HG03520 (cell line): ENCODE data around the gene MUC7.
"Not testable (repeated sequence)": the region's sequence is repeated elsewhere in the genome, so short reads cannot be mapped to it uniquely, and the experiment has no call there.

Source experiments
- ATAC-seq: cut with Tn5 transposase; IDR thresholded peaks from one replicate; pipeline ENCODE4 v1.9.1; 2021; ENCODE audit warnings: mild to moderate bottlenecking, moderate library complexity; ENCODE audit not compliant: unreplicated experiment

MUC7 gene

GRCh38 chr4:70471897-70472296 is at the start of gene MUC7:
Gene MUC7 (plus strand): TSS chr4:70472197. CDS start chr4:70474022, 1,825 bp downstream.
- ATAC-seq, result no peak

GRCh38 chr4:70425306-70425705 is 46.7 kb upstream of the MUC7 start:
- ATAC-seq, result no peak

- no peak for ATAC-seq
Observed at GRCh38 chr4:70426789-70427188, 45.2 kb upstream of the MUC7 start.

DNA sequence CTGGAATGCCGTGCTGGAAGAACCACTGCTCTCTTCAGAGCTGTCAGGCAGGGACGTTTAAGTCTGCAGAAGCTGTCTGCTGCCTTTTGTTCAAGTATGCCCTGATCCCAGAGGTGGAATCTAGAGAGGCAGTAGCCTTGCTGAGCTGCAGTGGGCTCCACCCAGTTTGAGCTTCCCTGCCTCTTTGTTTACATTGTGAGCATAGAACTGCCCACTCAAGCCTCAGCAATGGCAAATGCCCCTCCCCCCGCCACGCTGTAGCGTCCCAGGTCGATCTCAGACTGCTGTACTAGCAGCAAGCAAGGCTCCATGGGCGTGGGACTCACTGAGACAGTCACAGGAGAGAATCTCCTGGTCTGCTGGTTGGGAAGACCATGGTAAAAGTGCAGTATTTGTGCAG is 34.8 kb upstream of the MUC7 start:
- ATAC-seq, result no peak

DNA sequence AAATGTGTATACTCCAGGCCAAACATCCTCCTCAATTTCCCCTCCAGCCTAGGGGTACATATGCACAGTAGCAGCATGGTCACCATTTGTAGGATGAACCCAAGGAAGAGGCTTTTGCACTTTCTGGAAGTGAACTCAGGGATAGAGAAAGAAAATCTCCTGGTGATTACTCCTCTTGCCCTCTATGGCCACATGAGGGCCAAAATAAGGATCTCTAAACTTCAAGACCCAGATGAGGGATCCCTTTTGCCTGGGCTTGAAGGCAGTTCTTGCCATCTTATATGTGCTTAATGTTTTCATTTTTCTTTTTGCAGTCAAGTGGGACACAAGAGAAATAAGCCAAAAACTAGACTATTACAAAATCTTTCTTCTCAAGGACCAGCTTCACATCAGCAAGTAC is 29.5 kb upstream of the MUC7 start:
- ATAC-seq, result no peak

GRCh38 chr4:70443329-70443728 is 28.7 kb upstream of the MUC7 start:
- ATAC-seq, result no peak

GRCh38 chr4:70449220-70449619 is 22.8 kb upstream of the MUC7 start:
- ATAC-seq, result peak; percentile 73

GRCh38 chr4:70452946-70453345 is 19.1 kb upstream of the MUC7 start:
- no peak for ATAC-seq

DNA sequence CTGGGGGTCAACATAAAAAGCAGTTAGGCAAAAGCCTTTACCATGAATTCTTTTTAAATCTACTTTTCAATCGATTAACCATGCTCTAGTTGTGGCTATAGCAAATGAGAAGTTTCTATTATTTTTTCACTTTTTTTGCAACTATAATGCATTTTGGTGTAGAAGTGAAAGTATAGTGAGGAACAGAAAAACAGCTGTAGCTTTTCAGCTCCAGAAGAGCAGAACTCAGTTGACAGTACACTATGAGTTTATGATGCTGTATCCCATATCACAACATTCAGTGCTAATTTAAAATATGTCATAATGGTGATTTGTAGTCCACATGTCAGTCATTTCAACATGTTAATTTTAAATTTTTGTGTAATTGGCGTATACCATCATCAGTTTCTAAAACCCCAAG is 8.7 kb upstream of the MUC7 start:
- no peak for ATAC-seq

DNA sequence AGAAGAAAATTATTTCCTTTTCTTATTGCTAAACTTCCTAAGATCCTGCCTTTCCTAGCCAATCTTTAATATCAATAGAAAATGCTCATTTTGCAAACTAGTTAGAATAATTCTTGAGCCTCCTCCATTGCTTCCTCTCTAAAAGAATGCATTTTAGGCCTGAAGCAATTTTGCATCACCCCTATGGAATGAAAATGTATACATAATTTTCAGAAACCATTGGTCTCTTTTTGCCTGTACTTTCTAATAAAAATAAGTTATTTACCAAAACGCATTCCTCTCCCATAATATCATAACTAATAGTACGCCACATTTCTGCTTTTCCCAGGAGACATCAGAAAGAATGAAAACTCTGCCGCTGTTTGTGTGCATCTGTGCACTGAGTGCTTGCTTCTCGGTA is 1.7 kb downstream of the MUC7 start:
- ATAC-seq, result no peak

DNA sequence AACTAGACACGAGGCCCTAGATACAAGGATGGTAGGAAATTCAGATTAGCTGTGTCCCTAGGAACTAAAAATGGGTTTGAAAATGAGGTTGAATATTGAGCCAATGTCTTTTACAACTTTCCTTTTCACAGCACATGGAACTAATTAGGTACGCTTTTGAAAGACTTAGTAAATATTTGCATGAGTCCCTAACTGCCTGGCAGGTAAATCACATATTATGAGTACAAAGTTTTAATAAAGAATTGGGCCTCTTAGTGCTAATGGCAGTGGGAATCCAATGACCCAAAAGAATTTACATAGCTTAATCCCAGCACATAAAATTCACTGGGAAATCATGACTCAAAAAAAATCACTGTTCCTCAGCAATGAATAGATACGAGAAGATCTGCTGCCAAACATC is 16.8 kb downstream of the MUC7 start:
- no peak for ATAC-seq

GRCh38 chr4:70496231-70496630 is 24.2 kb downstream of the MUC7 start:
- ATAC-seq, result no peak

GRCh38 chr4:70501838-70502237 is 29.8 kb downstream of the MUC7 start:
- not testable (repeated sequence) for ATAC-seq

- ATAC-seq, result no peak
Observed at GRCh38 chr4:70504733-70505132, 32.7 kb downstream of the MUC7 start.

DNA sequence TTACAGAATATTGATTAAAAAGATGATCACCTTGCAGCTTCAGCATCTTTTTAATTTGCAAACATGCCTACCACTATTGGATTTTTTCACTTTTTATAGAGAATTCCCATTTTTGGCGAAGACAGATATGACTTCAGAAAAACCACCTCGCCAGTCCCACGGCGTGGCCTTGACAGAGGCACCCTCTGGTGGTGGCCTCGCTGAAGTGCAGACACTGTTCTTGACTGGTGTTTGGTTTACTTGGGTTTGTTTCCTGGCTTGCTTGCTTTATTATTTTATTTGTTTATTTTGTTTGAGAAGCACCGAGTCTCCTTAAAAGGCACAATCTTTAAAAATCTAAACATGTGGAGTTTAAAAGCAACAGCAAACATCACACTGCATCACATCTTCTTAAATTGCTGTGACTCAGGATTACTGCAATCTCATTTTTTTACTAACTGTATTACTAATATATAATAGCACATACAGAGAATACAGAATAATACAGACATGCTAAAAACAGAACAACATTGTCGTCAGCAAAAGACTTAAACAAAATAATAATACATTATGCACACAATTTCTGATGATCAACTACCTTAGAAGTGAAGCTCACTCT is 33.3 kb downstream of the MUC7 start:
- ATAC-seq, result peak; percentile 96

DNA sequence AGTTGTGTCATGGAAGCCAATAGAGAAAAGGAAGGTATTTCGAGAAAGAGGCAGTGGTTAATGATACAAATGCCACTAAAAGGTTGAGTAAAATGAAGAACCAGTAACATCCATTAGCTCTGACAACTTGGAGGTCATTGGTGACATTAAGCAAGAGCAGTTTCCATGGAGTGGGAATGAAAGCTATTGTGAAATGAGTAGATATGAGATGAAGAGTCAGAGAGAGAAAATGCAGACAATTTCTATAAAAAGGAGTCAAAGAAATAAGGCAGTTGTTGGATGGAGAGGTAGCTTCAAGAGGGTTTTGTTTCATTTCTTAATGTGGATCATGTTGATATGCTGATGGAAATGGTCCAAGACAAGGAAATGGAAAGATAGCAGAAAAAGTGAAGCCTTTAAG is 36.8 kb downstream of the MUC7 start:
- no peak for ATAC-seq

DNA sequence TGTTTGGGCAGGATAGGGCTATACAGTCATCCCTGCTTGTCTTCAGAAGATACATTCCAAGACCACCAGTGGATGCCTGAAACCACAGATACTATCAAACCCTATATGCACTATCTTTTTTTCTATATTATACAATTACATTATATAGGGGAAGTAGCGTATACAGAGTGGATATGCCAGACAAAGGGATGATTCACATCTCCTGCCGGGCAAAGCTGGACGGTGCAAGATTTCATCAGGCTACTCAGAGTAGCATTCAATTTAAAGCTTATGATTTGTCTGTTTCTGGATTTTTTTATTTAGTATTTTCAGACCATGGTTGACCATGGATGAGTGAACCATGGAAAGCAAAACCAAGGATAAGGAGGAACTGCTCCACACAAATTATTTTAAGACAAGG is 39.4 kb downstream of the MUC7 start:
- ATAC-seq, result no peak

DNA sequence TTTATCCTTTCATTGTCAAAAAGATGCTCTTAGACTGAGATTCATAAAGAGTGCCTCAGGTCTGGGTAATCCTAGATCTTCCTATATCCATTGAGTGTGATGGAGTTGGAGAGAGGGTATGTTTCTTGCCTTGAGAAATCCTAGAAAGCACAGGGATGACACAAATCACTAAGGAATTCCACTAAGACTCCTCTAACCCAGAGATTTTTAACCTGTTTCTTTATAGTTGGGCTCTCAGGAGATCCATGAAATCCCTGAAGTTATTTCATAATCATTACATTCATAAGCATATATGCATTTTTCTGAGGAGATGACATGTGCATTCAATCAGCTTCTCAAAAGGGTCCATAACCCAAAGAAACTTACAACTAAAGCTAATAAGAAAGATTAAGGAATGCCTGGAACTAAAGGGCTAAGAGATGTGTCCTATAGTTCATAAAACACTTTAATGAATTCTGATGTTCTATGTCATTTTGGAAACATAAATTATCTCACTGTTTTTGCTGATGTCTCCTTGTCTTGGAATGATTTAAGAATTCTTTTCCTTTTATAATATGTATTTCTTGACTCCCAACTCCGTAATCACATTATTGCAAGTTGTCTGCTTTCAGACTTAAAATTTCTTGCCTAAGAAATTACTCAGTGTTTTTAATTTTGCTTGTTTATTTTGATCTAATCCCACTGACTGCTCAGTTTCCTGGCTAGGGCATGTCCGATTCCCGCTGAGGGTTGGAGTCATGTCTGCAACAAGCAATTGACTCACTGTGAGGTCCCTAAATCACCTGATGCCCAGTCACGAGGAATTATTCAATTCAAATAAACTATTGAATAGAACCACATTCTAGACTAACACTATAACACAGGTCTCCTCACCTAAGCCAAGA is 43.6 kb downstream of the MUC7 start:
- ATAC-seq, result no peak

DNA sequence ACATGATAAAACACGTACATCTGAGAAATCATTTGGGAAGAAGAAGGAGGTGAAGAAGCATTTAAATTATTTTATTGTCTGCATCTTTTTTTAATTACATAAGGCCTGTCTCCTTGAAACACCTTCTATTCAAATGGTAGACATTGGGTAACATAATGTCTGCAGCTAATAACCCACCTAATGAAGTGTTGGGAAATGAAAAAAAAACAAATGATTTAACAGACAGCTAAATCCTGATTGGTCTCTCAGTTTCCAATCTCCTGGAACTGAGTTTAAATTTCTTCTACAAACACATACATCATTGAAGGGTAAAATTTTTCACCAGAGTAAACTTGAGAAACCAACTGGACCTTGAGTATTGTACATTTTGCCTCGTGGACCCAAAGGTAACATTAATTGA is 46.3 kb downstream of the MUC7 start, which contains the start of gene AMTN:
Gene AMTN, plus strand, starts transcription at position 301 of the 400 bp plus-strand sequence. CDS start 209 bp downstream, outside the sequence.
- no peak for ATAC-seq

- ATAC-seq, result no peak
Observed at GRCh38 chr4:70518716-70519115, 46.7 kb downstream of the MUC7 start.

DNA sequence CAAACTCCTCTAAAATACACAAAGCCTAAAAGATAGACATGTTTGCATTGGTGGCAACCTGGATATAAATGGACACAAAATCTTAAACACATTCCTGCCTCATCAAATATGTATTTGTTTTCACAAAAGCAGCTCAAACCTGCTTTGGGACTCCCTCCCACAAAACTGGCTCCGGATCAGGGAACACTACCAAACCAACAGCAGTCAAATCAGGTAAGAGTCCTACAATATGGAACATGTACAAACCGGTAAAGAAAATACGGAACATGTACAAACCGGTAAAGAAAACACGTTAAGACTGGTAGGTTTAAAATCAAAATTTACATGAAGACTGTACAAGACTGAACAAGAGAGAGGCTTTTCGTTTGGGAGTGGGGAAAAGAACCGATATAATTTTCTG is 50.6 kb downstream of the MUC7 start:
- ATAC-seq, result no peak

GRCh38 chr4:70530997-70531396 is 59.0 kb downstream of the MUC7 start:
- ATAC-seq, result no peak
